RWPE1 (cell line): Measurements from ENCODE around the gene CDC42EP5.

Source experiments
- CTCF ChIA-PET: fragments of 350-600 bp; sonication (Branson Sonifier 250); formaldehyde crosslinking; extraction: SDS; loops from one replicate; lab custom pipeline; 2021; lab: Yijun Ruan, JAX
- POLR2A ChIA-PET: fragments of 400-600 bp; formaldehyde crosslinking; extraction: SDS; loops from one replicate; lab custom pipeline; 2020; ENCODE audit warnings: antibody characterized with exemption; ENCODE audit not compliant: low non-redundant PET; lab: Yijun Ruan, JAX
- DNase-seq: peaks from one replicate; pipeline ENCODE4 v3.0.0; 2012; ENCODE audit warnings: low spot score
- H3K27ac ChIP-seq: fragments of 450-650 bp; 2 replicates; pipeline ENCODE4 v1.5.1; 2017
- CTCF ChIP-seq: fragments of 450-650 bp; conservative IDR thresholded peaks from 2 replicates; pipeline ENCODE4 v1.5.1; 2017; ENCODE audit warnings: low read depth, mild to moderate bottlenecking

The CDC42EP5 gene

DNA sequence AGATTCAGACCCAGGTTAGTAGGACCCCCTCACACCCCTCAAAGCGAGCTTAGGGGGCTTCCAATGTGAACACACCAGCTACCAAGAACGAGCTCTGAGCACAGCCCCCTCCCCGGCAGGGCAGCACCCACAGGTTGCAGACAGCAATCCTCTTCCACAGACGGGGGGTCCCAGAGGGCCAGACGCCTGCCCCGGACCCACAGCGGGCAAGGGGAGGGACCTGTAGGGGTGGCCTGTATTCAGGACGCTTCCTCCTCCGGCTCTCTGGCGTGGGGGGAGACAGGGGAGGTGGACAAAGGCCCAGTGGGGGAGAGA lies 53.1 kb downstream of the CDC42EP5 start:
- CTCF ChIA-PET, result interaction anchor here (1.6 kb wide), 1 partner anchor 29 kb away, joined by 7 read pairs; no protein-coding TSS in a partner anchor
- POLR2A ChIA-PET, result no interaction called here
- TF ChIP-seq CTCF, result no peak
- DNase-seq, result no peak
- no peak overlapping the region for H3K27ac ChIP-seq

DNA sequence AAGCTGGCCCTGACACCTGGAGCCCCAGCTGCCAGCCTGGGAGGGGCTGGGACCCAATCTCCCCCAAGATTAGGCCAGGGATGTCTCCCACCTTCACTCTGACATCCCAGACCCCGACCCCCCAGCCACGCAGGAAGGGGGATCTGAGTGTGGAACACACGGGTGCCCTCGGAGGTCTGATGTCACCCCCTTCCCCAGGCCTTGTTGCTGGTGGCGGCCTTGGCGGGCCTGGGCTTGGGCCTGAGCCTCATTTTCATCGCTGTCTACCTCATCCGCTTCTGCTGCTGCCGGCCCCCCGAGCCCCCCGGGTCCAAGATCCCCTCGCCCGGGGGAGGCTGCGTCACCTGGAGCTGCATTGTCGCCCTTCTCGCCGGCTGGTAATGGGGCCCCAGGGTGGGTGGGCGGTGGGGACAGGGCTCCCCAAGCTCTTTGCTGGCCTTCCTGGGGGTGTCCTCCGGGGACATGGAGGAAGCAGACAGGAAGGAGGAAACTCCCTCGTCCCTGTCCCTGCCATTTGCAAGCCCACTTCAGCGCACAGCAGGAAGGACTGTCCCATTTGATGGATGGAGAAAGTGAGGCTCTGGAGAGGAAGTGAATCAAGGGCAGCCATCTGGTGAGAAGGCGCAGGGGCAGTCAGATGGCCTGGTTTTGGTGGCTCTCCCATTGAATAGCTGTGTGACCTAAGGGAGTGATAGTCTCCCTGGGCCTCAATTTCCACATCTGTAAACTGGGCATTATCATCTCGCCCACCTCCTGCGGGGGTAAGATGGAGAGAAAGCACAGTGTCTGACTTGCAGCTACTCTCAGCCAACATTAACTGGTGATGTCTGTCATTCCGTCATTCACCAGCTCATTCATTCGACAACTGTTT lies 53.9 kb downstream of the CDC42EP5 start:
- no peak overlapping the region for H3K27ac ChIP-seq
- CTCF ChIA-PET, result interaction anchor here (0.5 to 1.6 kb wide), 2 partner anchors 9 to 28 kb away, joined by 3 to 7 read pairs; no protein-coding TSS in a partner anchor
- POLR2A ChIA-PET, result no interaction called here
- no peak for DNase-seq
- TF ChIP-seq CTCF, result no peak

DNA sequence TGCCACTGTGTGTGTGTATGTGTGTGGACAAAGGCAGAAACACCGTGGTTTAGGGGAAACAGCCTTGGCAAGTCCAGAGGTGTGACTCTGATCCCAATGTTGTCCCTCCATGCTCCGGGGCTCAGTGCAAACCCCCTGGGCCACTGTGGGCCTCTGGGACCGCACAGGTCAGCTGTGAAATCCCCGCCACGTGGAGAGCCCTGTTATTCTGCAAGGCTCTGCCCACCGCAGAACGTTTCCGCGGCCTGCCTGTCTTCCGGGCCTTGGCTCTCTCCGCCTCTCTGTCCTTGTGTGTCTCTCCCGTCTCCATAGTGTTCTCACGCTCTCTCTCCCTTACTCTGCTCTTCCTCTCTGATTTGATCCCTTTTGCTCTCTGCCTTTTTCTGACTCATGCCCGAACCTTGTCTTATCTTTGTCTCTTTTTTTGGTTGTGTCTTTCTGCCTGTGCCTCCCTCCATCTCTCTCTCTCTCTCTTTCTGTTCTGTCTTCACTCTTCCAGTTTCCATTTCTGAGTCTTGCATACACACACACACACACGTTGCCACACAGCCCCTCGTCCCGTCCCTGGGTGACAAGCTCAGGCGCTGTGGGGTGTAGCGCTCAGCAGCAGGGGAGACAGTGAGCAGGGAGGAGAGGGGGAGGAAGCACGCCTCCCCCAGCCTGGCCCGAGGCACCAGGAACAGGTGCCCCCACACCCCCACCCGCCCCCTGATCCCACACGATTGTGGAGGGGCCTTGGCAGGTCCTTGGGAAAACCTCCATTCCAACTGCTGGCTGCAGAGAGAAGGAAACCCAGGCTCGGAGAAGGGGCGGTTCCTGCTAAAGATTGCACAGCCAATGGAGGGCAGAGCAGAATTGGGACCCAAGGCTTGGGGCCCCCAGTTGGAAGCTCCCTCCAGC lies 54.8 kb downstream of the CDC42EP5 start:
- ChIA-PET POLR2A (no interaction called here), CTCF (no interaction called here)
- no peak for DNase-seq
- no peak overlapping the region for H3K27ac ChIP-seq
- no peak for TF ChIP-seq CTCF

- no peak overlapping the region for H3K27ac ChIP-seq
- no peak for TF ChIP-seq CTCF
- CTCF ChIA-PET, result no interaction called here
- no peak for DNase-seq
- POLR2A ChIA-PET, result no interaction called here
Measured at GRCh38 chr19:54416695-54417491, 56.2 kb downstream of the CDC42EP5 start.

- no peak for DNase-seq
- TF ChIP-seq CTCF, result no peak
- POLR2A ChIA-PET, result no interaction called here
- no peak overlapping the region for H3K27ac ChIP-seq
- CTCF ChIA-PET, result interaction anchor here (0.5 to 0.6 kb wide), 2 partner anchors 26 to 326 kb away, joined by 3 read pairs; no protein-coding TSS in a partner anchor
Measured at GRCh38 chr19:54415901-54416673, 57.0 kb downstream of the CDC42EP5 start.
